HG03571 (cell line): Measurements from ENCODE around the gene CLINT1.

Experiments
- ATAC-seq: cut with Tn5 transposase; IDR thresholded peaks from one replicate; pipeline ENCODE4 v1.9.1; 2021; ENCODE audit not compliant: unreplicated experiment

Gene CLINT1

GRCh38 chr5:157766442-157766841 lies 92.5 kb downstream of the CLINT1 start:
- ATAC-seq = no peak

- no peak for ATAC-seq
Measured at GRCh38 chr5:157764531-157764930, 94.4 kb downstream of the CLINT1 start.

GRCh38 chr5:157761690-157762621 lies 97.0 kb downstream of the CLINT1 start:
- ATAC-seq = no peak

GRCh38 chr5:157758706-157759105 lies 100.2 kb downstream of the CLINT1 start:
- no peak for ATAC-seq

- ATAC-seq = no peak
Measured at GRCh38 chr5:157756122-157756521, 102.8 kb downstream of the CLINT1 start.

GRCh38 chr5:157750320-157750719 lies 108.6 kb downstream of the CLINT1 start:
- ATAC-seq = no peak

GRCh38 chr5:157749462-157749799 lies 109.5 kb downstream of the CLINT1 start:
- ATAC-seq = no peak

- ATAC-seq = no peak
Measured at GRCh38 chr5:157748760-157749461, 110.0 kb downstream of the CLINT1 start.

GRCh38 chr5:157747766-157748700 lies 110.9 kb downstream of the CLINT1 start:
- no peak for ATAC-seq

- ATAC-seq = no peak
Measured at GRCh38 chr5:157747173-157747740, 111.7 kb downstream of the CLINT1 start.

- ATAC-seq = no peak
Measured at GRCh38 chr5:157745041-157745456, 113.9 kb downstream of the CLINT1 start.

- peak; percentile 23 for ATAC-seq
Measured at GRCh38 chr5:157744051-157745011, 114.6 kb downstream of the CLINT1 start.

GRCh38 chr5:157743163-157744050 lies 115.5 kb downstream of the CLINT1 start, which contains the start of gene LSM11:
Gene LSM11 (plus strand): TSS chr5:157743712. CDS start chr5:157743751, 39 bp downstream.
- ATAC-seq = peak; percentile 97

GRCh38 chr5:157741131-157741530 lies 117.8 kb downstream of the CLINT1 start:
- ATAC-seq = no peak

- no peak for ATAC-seq
Measured at GRCh38 chr5:157740229-157740610, 118.7 kb downstream of the CLINT1 start.

- ATAC-seq = no peak
Measured at GRCh38 chr5:157739388-157740228, 119.3 kb downstream of the CLINT1 start.

GRCh38 chr5:157735991-157736390 lies 123.0 kb downstream of the CLINT1 start:
- no peak for ATAC-seq
